Endothelial cell of umbilical vein (primary cell): ENCODE results near the gene TXNRD3. TPM values are rescaled to one million over a fixed set of nuclear protein-coding genes. Genes with fewer than 3 reads are reported as not detected.

Source experiments
- BruUV-seq: library from RNA; stranded (reverse); fragments of 400-500 nt; replicated peaks from 2 replicates; lab custom pipeline; 2021; lab: Mats Ljungman, UMichigan
- CTCF ChIA-PET: fragments of 300-600, 350-600 bp; sonication (Branson Sonifier 250); formaldehyde crosslinking; loops from one replicate; lab custom pipeline; 2021; ENCODE audit warnings: antibody characterized with exemption, inconsistent platforms; lab: Charles Lee
- POLR2A ChIA-PET: fragments of 300-600, 350-600 bp; sonication (Branson Sonifier 250); formaldehyde crosslinking; loops from one replicate; lab custom pipeline; 2021; ENCODE audit warnings: antibody characterized with exemption, inconsistent platforms; lab: Charles Lee
- DNase-seq: peaks from one replicate; pipeline ENCODE4 v3.0.0-alpha.2; 2011; ENCODE audit warnings: low read depth, low spot score
- FAIRE-seq: peaks from 2 replicates; lab custom pipeline; 2011; peaks lifted over from hg19 to GRCh38; lab: Jason Lieb, UNC
- H2AFZ ChIP-seq: 2 replicates; pipeline ENCODE4 v1.6.0; 2012; ENCODE audit warnings: low read depth, low read length, control low read depth, inconsistent platforms
- H3K27ac ChIP-seq: 2 replicates; pipeline ENCODE4 v1.5.1; 2011; ENCODE audit warnings: low read depth, mild to moderate bottlenecking, control low read depth, low read length, moderate library complexity; ENCODE audit not compliant: insufficient read depth
- H3K27me3 ChIP-seq, 2 experiments: 2 replicates each; pipeline versions ENCODE4 v1.6.0 to v1.6.1; 2011; ENCODE audit warnings: low read length in 2 of 2, mixed read lengths in 1 of 2; ENCODE audit not compliant: control insufficient read depth in 2 of 2, insufficient read depth in 2 of 2
- H3K36me3 ChIP-seq, 2 experiments: 2 replicates in 1 of 2; 3 replicates in 1 of 2; pipeline ENCODE4 v1.5.1; 2011; ENCODE audit warnings: low read length in 2 of 2, mild to moderate bottlenecking in 1 of 2, moderate library complexity in 1 of 2; ENCODE audit not compliant: control insufficient read depth in 2 of 2, insufficient read depth in 2 of 2; ENCODE audit errors: extremely low read depth in 1 of 2
- H3K4me1 ChIP-seq: 3 replicates; pipeline ENCODE4 v1.5.1; 2011; ENCODE audit warnings: mild to moderate bottlenecking, low read length; ENCODE audit not compliant: control insufficient read depth, insufficient read depth; ENCODE audit errors: extremely low read depth
- H3K4me2 ChIP-seq: 2 replicates; pipeline ENCODE4 v1.6.1; 2011; ENCODE audit warnings: low read length, control low read depth, mixed read lengths; ENCODE audit not compliant: insufficient read depth
- H3K4me3 ChIP-seq, 3 experiments: fragments of 200-600 bp in 1 of 3; sonication (generic), shearing (Covaris generic) in 1 of 3; replicated peaks in 1 of 3; 2 replicates each; pipeline ENCODE4 v1.5.1; 2011 to 2016; ENCODE audit warnings: control low read depth in 3 of 3, low read length in 3 of 3, mild to moderate bottlenecking in 2 of 3, inconsistent platforms in 1 of 3, low read depth in 1 of 3, moderate library complexity in 1 of 3; ENCODE audit not compliant: insufficient read depth in 1 of 3
- H3K79me2 ChIP-seq: 2 replicates; pipeline ENCODE4 v1.6.0; 2012; ENCODE audit warnings: low read length, inconsistent platforms; ENCODE audit not compliant: control insufficient read depth, insufficient read depth
- H3K9ac ChIP-seq: replicated peaks from 2 replicates; pipeline ENCODE3; 2011; ENCODE audit warnings: low read length, control low read depth; ENCODE audit not compliant: insufficient read depth; ENCODE audit errors: extremely low read depth
- H3K9me1 ChIP-seq: replicated peaks from 3 replicates; pipeline ENCODE4 v1.6.0; 2011; ENCODE audit warnings: mild to moderate bottlenecking, low read length; ENCODE audit not compliant: control insufficient read depth, insufficient read depth; ENCODE audit errors: extremely low read depth
- H3K9me3 ChIP-seq: replicated peaks from 2 replicates; pipeline ENCODE4 v1.5.1; 2012; ENCODE audit warnings: low read length, inconsistent platforms; ENCODE audit not compliant: control insufficient read depth, insufficient read depth
- H4K20me1 ChIP-seq: replicated peaks from 2 replicates; pipeline ENCODE3; 2011; ENCODE audit warnings: mild to moderate bottlenecking, low read length; ENCODE audit not compliant: control insufficient read depth, insufficient read depth; ENCODE audit errors: extremely low read depth
- EZH2 ChIP-seq: IDR thresholded peaks from 2 replicates; pipeline ENCODE4 v1.6.1; 2012; ENCODE audit warnings: borderline replicate concordance, low read depth, mild to moderate bottlenecking, moderate library complexity, low read length, inconsistent platforms; ENCODE audit not compliant: severe bottlenecking
- FOS ChIP-seq: IDR thresholded peaks from 2 replicates; pipeline ENCODE4 v1.6.1; 2011; ENCODE audit warnings: mild to moderate bottlenecking, low read length, moderate library complexity, borderline replicate concordance; ENCODE audit not compliant: insufficient read depth
- GATA2 ChIP-seq: IDR thresholded peaks from 2 replicates; pipeline ENCODE4 v1.7.0; 2011; ENCODE audit warnings: low read depth, mild to moderate bottlenecking, moderate library complexity, mixed read lengths, low read length; ENCODE audit not compliant: insufficient read length, insufficient read depth
- JUN ChIP-seq: IDR thresholded peaks from 2 replicates; pipeline ENCODE4 v1.6.1; 2011; ENCODE audit warnings: borderline replicate concordance, low read depth; ENCODE audit not compliant: insufficient read length, insufficient read depth
- MAX ChIP-seq: IDR thresholded peaks from 2 replicates; pipeline ENCODE4 v1.6.1; 2011; ENCODE audit not compliant: insufficient read depth, insufficient read length
- MYC ChIP-seq: IDR thresholded peaks from one replicate; pipeline ENCODE4 v1.6.1; 2011; ENCODE audit warnings: mild to moderate bottlenecking, low read depth, low read length
- POLR2A ChIP-seq: IDR thresholded peaks from 2 replicates; pipeline ENCODE4 v1.6.1; 2012; ENCODE audit warnings: low read depth, mild to moderate bottlenecking, control low read depth, low read length
- POLR2AphosphoS5 ChIP-seq: IDR thresholded peaks from 2 replicates; pipeline ENCODE4 v1.6.1; 2012; ENCODE audit warnings: low read depth, mild to moderate bottlenecking, control low read depth, low read length, moderate library complexity; ENCODE audit not compliant: insufficient read depth
- dilution Hi-C: fragments of 300-500 bp; cut with MboI; formaldehyde crosslinking; loops from one replicate; pipeline ENCODE4 v1.15.0; 2019; ENCODE audit warnings: low sequenced_read_pairs; ENCODE audit not compliant: extremely low pct_ligation_motif_present
- intact Hi-C: fragments of 100-400 bp; cut with micrococcal nuclease; formaldehyde crosslinking; loops from one replicate; pipeline ENCODE4 v1.10.0; 2022
- polyA plus RNA-seq, 4 experiments: library from polyadenylated mRNA; depleted of rRNA in 3 of 4; stranded (reverse) in 3 of 4; unstranded in 1 of 4; fragments of >200 nt; gene quantifications; 2 replicates each; pipeline versions ENCODE4 v1.2.1 to v1.2.3, GENCODE V29; 2011 to 2012; ENCODE audit warnings: missing spikeins in 1 of 4
- total RNA-seq: library from RNA; stranded (reverse); gene quantifications from 2 replicates; pipeline ENCODE4 v1.2.3, GENCODE V29; 2021
- TF ChIP-seq, protein P1 (sequence below), 2 donors: IDR thresholded peaks; 1 replicate in 1 of 2; 2 replicates in 1 of 2; pipeline ENCODE4 v1.5.1; 2011; ENCODE audit warnings: low read length in 2 of 2, mild to moderate bottlenecking in 2 of 2, moderate library complexity in 2 of 2, control low read depth in 1 of 2, inconsistent platforms in 1 of 2, low read depth in 1 of 2; ENCODE audit not compliant: insufficient read depth in 1 of 2; ENCODE audit errors: extremely low read depth in 1 of 2

Gene TXNRD3
- total and polyA plus RNA-seq, 2 donors (not counting 3 experiments of a cell fraction or from before 2014, with no cell fraction given) = 2.6 to 7.1 TPM

DNA sequence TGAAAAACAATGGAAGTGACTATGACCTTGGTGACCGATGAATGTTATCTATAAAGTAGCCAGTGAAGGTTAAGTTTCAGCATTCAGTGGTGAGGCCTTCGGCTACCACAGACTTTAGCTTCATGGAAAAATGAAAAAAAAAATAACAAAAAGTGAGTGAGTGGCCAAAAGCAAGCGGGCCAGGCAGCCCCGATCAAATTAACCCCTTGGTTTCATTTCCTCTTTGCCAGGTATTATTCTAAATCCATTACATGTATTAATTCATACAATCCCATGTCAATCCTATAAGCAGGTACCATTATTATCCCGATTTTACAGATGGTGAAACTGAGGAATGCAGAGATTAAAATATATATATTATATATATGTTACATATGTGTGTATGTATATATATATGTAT is 28.1 kb upstream of the TXNRD3 start:
- Histone ChIP-seq H3K36me3 (no peaks in the 10 kb centered on the region), H3K27ac (no peak overlapping the region), H3K9me3 (no peaks in the 10 kb centered on the region), H2AFZ (no peak overlapping the region), H3K4me1 (no peaks in the 10 kb centered on the region), H3K9me1 (no peaks in the 10 kb centered on the region), H3K9ac (no peak overlapping the region), H3K4me3 (no peak overlapping the region), H3K4me2 (no peak overlapping the region), H4K20me1 (no peaks in the 10 kb centered on the region), H3K79me2 (no peaks in the 10 kb centered on the region), H3K27me3 (peaks cover 5 to 6% of the 10 kb centered on the region in 2 experiments)
- DNase-seq (no peak), FAIRE-seq (no peak)
- ChIA-PET CTCF (interaction anchor here (1.3 to 7.2 kb wide), 4 partner anchors 772 to 865 kb away, joined by 3 to 92 read pairs (median 6); no protein-coding TSS in a partner anchor), POLR2A (no interaction called here)
- TF ChIP-seq EZH2 (no peak), FOS (no peak), POLR2AphosphoS5 (no peak), JUN (no peak)
- TF ChIP-seq, protein P1, sequence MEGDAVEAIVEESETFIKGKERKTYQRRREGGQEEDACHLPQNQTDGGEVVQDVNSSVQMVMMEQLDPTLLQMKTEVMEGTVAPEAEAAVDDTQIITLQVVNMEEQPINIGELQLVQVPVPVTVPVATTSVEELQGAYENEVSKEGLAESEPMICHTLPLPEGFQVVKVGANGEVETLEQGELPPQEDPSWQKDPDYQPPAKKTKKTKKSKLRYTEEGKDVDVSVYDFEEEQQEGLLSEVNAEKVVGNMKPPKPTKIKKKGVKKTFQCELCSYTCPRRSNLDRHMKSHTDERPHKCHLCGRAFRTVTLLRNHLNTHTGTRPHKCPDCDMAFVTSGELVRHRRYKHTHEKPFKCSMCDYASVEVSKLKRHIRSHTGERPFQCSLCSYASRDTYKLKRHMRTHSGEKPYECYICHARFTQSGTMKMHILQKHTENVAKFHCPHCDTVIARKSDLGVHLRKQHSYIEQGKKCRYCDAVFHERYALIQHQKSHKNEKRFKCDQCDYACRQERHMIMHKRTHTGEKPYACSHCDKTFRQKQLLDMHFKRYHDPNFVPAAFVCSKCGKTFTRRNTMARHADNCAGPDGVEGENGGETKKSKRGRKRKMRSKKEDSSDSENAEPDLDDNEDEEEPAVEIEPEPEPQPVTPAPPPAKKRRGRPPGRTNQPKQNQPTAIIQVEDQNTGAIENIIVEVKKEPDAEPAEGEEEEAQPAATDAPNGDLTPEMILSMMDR (IDR thresholded peaks at IDR 0.05; ENCODE audit: extremely low read depth in 1 of 2, insufficient read depth in 1 of 2, low read depth in 1 of 2, low read length in 2 of 2) = no peak
- intact Hi-C loops = no loop called here
- no TSS peak for BruUV-seq
- dilution Hi-C loops = no loop called here

DNA sequence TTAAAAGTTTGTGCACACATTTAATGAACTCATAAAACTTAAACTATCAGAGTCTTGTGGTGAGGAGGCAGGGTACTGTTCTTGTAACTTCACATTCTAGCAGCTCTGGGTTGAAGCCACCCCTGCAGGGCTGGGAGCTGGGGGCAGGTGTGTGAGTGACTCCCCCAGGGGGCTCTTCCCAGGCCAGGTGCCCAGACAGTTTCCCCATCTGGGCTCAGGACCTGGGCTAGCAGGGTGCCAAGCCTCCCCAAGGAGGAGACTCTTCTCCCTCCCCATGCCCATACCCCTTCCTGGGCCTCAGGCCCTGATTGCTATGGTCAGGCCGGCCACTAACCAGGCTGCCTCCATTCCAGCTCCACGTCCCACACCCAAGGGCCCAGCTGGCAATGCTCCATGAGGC is 27.1 kb upstream of the TXNRD3 start:
- no peak for DNase-seq
- Histone ChIP-seq H3K36me3 (no peaks in the 10 kb centered on the region), H3K9ac (no peak overlapping the region), H3K4me1 (no peaks in the 10 kb centered on the region), H3K4me2 (no peak overlapping the region), H3K9me1 (no peaks in the 10 kb centered on the region), H3K27me3 (peaks cover 8 to 11% of the 10 kb centered on the region in 2 experiments), H4K20me1 (no peaks in the 10 kb centered on the region), H2AFZ (no peak overlapping the region), H3K27ac (no peak overlapping the region), H3K9me3 (no peaks in the 10 kb centered on the region), H3K4me3 (no peak overlapping the region), H3K79me2 (no peaks in the 10 kb centered on the region)
- TF ChIP-seq MYC (no peak), POLR2A (no peak), EZH2 (no peak), GATA2 (no peak), JUN (no peak), MAX (no peak), POLR2AphosphoS5 (no peak), FOS (no peak)
- TF ChIP-seq, protein P1 (IDR thresholded peaks at IDR 0.05; ENCODE audit: extremely low read depth in 1 of 2, insufficient read depth in 1 of 2, low read depth in 1 of 2, low read length in 2 of 2) = no peak
- CTCF ChIA-PET = interaction anchor here (0.8 to 7.2 kb wide), 3 partner anchors 320 to 864 kb away, joined by 3 to 92 read pairs (median 75); no protein-coding TSS in a partner anchor
- FAIRE-seq = no peak
- intact Hi-C loops = no loop called here
- no TSS peak for BruUV-seq
- dilution Hi-C loops = no loop called here
- POLR2A ChIA-PET = no interaction called here
